Smooth muscle cell (in vitro differentiated cells): Measurements from ENCODE around the gene SEPHS2. TPM values are rescaled to one million over a fixed set of nuclear protein-coding genes. Genes with fewer than 3 reads are reported as not detected.

ENCODE experiments used
- DNase-seq: peaks from one replicate; lab custom pipeline; 2025; ENCODE audit not compliant: unreplicated experiment; lab: John Stamatoyannopoulos, UW
- H2AFZ ChIP-seq: fragments of 200-600 bp; sonication (generic); 2 replicates; pipeline ENCODE4 v1.6.0; 2016; ENCODE audit warnings: antibody characterized with exemption, low read depth, mild to moderate bottlenecking
- H3F3A ChIP-seq: fragments of 200-600 bp; sonication (generic); 2 replicates; pipeline ENCODE4 v1.6.0; 2017; ENCODE audit warnings: antibody characterized with exemption, low read depth
- H3K27ac ChIP-seq: fragments of 200-600 bp; sonication (generic); 2 replicates; pipeline ENCODE4 v1.5.1; 2016; ENCODE audit warnings: low read depth, mild to moderate bottlenecking
- H3K27me3 ChIP-seq: fragments of 200-600 bp; sonication (generic); 2 replicates; pipeline ENCODE4 v1.6.1; 2016; ENCODE audit warnings: low read depth, mild to moderate bottlenecking
- H3K36me3 ChIP-seq: fragments of 200-600 bp; sonication (generic); 2 replicates; pipeline ENCODE4 v1.5.1; 2016; ENCODE audit warnings: low read depth
- H3K4me1 ChIP-seq: fragments of 200-600 bp; sonication (generic); 2 replicates; pipeline ENCODE4 v1.5.1; 2016; ENCODE audit warnings: low read depth
- H3K4me2 ChIP-seq: fragments of 200-600 bp; sonication (generic); 2 replicates; pipeline ENCODE4 v1.6.0; 2016; ENCODE audit warnings: mild to moderate bottlenecking
- H3K4me3 ChIP-seq: fragments of 200-600 bp; sonication (generic); 2 replicates; pipeline ENCODE4 v1.5.1; 2016; ENCODE audit warnings: mild to moderate bottlenecking
- H3K79me2 ChIP-seq: fragments of 200-600 bp; sonication (generic); 2 replicates; pipeline ENCODE4 v1.6.0; 2016; ENCODE audit warnings: low read depth, mild to moderate bottlenecking
- H3K9ac ChIP-seq: fragments of 200-600 bp; sonication (generic); 2 replicates; pipeline ENCODE4 v1.6.0; 2016; ENCODE audit warnings: low read depth
- H3K9me3 ChIP-seq: fragments of 200-600 bp; sonication (generic); replicated peaks from 2 replicates; pipeline ENCODE4 v1.5.1; 2016; ENCODE audit warnings: low read depth
- H4K20me1 ChIP-seq: fragments of 200-600 bp; sonication (generic); 2 replicates; pipeline ENCODE4 v1.6.0; 2016; ENCODE audit warnings: low read depth
- CTCF ChIP-seq: fragments of 200-600 bp; sonication (generic); IDR thresholded peaks from 2 replicates; pipeline ENCODE4 v1.5.1; 2017; ENCODE audit warnings: borderline replicate concordance, mild to moderate bottlenecking, antibody characterized with exemption; ENCODE audit not compliant: insufficient read depth, poor library complexity, severe bottlenecking
- WGBS: methylation state at CpG from one replicate; pipeline ENCODE4 v1.1.7; 2016; ENCODE audit warnings: low lambda C conversion rate; 5-methylcytosine and 5-hydroxymethylcytosine counted together
- polyA plus RNA-seq: library from polyadenylated mRNA; unstranded; fragments of >200 nt; fragmentation: Nextera tagmentation; extraction: Ambion mirVana; gene quantifications from 2 replicates; pipeline ENCODE4 v1.2.1, GENCODE V29; 2016
- total RNA-seq: library from RNA; depleted of rRNA; stranded (reverse); fragments of >200 nt; gene quantifications from 2 replicates; pipeline ENCODE4 v1.2.3, GENCODE V29; 2014

Gene SEPHS2
- total and polyA plus RNA-seq, 2 experiments from 2014 or later, result 12.1 to 26.4 TPM

GRCh38 chr16:30476991-30477390 lies 31.3 kb upstream of the SEPHS2 start:
- Histone ChIP-seq H3K4me2 (no peak overlapping the region), H3K27ac (no peak overlapping the region), H2AFZ (no peak overlapping the region), H3K79me2 (no peaks in the 10 kb centered on the region), H3K9me3 (no peaks in the 10 kb centered on the region), H3K4me1 (no peaks in the 10 kb centered on the region), H3F3A (no peaks in the 10 kb centered on the region), H3K9ac (no peak overlapping the region), H4K20me1 (no peaks in the 10 kb centered on the region), H3K27me3 (peaks cover 8% of the 10 kb centered on the region), H3K36me3 (no peaks in the 10 kb centered on the region), H3K4me3 (no peak overlapping the region)
- TF ChIP-seq CTCF, result no peak
- DNase-seq, result no peak
- 80% methylated on average over 3 of the region's 3 CpGs for WGBS

DNA sequence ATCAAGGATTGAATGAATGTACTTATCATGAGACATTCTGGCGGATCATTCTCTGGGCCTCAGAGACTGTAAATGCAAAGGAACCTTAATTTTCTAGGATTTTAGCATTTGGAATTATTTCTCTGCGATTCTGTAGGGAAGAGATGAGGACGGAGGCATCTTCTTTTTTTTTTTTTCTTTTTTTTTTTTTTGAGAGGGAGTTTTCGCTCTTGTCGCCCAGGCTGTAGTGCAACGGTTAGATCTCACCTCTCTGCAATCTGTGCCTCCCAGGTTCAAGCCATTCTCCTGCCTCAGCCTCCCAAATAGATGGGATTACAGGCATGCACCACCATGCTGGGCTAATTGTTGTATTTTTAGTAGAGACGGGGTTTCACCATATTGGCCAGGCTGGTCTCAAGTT lies 29.0 kb upstream of the SEPHS2 start:
- TF ChIP-seq CTCF, result no peak

GRCh38 chr16:30474074-30474452 lies 28.4 kb upstream of the SEPHS2 start:
- H2AFZ ChIP-seq, result no peak overlapping the region

More for the DNA sequence above, 29.0 kb upstream of the SEPHS2 start:
- Histone ChIP-seq H3K36me3 (no peaks in the 10 kb centered on the region), H3K4me1 (no peaks in the 10 kb centered on the region), H4K20me1 (no peaks in the 10 kb centered on the region), H3K9ac (no peak overlapping the region), H3K79me2 (no peaks in the 10 kb centered on the region), H3K4me3 (no peak overlapping the region), H3K4me2 (no peak overlapping the region), H2AFZ (no peak overlapping the region), H3K9me3 (no peaks in the 10 kb centered on the region), H3K27ac (no peak overlapping the region), H3K27me3 (no peaks in the 10 kb centered on the region), H3F3A (no peaks in the 10 kb centered on the region)
- DNase-seq, result no peak
- 91% methylated on average over 7 of the region's 7 CpGs for WGBS

More at GRCh38 chr16:30474074-30474452, 28.4 kb upstream of the SEPHS2 start:
- Histone ChIP-seq H3K27ac (no peak overlapping the region), H3K9me3 (no peaks in the 10 kb centered on the region), H3K9ac (no peak overlapping the region), H3K4me3 (no peak overlapping the region), H3K27me3 (no peaks in the 10 kb centered on the region), H3K79me2 (no peaks in the 10 kb centered on the region), H3K4me1 (no peaks in the 10 kb centered on the region), H4K20me1 (no peaks in the 10 kb centered on the region), H3F3A (no peaks in the 10 kb centered on the region), H3K4me2 (no peak overlapping the region), H3K36me3 (no peaks in the 10 kb centered on the region)
- DNase-seq, result no peak
- TF ChIP-seq CTCF, result no peak
- 93% methylated on average over 32 of the region's 35 CpGs for WGBS
